ENCODE data around the gene HOXA11.

Gene HOXA11

GRCh38 chr7:27132978-27133377, 52.1 kb downstream of the HOXA11 start:
- TF ChIP-seq, protein P1, sequence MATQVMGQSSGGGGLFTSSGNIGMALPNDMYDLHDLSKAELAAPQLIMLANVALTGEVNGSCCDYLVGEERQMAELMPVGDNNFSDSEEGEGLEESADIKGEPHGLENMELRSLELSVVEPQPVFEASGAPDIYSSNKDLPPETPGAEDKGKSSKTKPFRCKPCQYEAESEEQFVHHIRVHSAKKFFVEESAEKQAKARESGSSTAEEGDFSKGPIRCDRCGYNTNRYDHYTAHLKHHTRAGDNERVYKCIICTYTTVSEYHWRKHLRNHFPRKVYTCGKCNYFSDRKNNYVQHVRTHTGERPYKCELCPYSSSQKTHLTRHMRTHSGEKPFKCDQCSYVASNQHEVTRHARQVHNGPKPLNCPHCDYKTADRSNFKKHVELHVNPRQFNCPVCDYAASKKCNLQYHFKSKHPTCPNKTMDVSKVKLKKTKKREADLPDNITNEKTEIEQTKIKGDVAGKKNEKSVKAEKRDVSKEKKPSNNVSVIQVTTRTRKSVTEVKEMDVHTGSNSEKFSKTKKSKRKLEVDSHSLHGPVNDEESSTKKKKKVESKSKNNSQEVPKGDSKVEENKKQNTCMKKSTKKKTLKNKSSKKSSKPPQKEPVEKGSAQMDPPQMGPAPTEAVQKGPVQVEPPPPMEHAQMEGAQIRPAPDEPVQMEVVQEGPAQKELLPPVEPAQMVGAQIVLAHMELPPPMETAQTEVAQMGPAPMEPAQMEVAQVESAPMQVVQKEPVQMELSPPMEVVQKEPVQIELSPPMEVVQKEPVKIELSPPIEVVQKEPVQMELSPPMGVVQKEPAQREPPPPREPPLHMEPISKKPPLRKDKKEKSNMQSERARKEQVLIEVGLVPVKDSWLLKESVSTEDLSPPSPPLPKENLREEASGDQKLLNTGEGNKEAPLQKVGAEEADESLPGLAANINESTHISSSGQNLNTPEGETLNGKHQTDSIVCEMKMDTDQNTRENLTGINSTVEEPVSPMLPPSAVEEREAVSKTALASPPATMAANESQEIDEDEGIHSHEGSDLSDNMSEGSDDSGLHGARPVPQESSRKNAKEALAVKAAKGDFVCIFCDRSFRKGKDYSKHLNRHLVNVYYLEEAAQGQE (IDR thresholded peaks at IDR 0.05; ENCODE audit: insufficient read depth in 1 of 2, low read depth in 2 of 2, low read length in 2 of 2), result no peak
- no peak for TF ChIP-seq FOXP2 (optimal IDR thresholded peaks at IDR 0.05; ENCODE audit: borderline replicate concordance, extremely low read depth, extremely low read length, insufficient read depth)
- no peak for TF ChIP-seq SIN3A (IDR thresholded peaks at IDR 0.05; ENCODE audit: borderline replicate concordance, insufficient read depth, low read length)
- no peak for TF ChIP-seq TAF1 (IDR thresholded peaks at IDR 0.05; ENCODE audit: borderline replicate concordance, insufficient read depth, low read length)
- TF ChIP-seq POLR2AphosphoS5 (IDR thresholded peaks at IDR 0.05; ENCODE audit: low read depth, low read length), result no peak

- no peak for TF ChIP-seq SIN3A (IDR thresholded peaks at IDR 0.05; ENCODE audit: borderline replicate concordance, insufficient read depth, low read length)
Measured at GRCh38 chr7:27132214-27132613, 52.8 kb downstream of the HOXA11 start.

DNA sequence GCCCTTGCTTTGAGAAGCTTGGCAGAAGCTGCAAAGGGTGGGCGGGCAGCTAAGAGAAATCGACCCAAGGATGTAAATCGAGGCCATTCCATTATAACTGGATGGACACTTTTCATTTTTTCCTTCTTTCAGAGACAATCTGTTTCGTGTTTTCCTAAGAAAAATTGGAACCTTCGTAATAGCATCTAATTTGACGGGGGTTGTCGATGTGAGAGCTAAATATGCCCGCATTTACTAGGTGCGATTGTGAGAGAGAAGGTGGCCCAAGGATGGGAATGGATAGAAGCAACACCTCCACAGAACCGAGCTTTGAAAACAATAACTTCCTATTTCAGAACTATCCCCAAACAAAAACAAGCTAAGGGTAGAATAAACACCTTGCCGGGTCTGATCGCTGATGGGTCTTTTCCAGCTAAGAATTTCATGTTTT, 53.6 kb downstream of the HOXA11 start:
- TF ChIP-seq FOXP2 (optimal IDR thresholded peaks at IDR 0.05; ENCODE audit: borderline replicate concordance, extremely low read depth, extremely low read length, insufficient read depth), result no peak

All from PFSK-1 (cell line).